ENCODE data around the gene USP48.
A peak's percentile ranks its signal among the peaks of the same experiment; 100 is the strongest.

USP48 gene

GRCh38 chr1:21672478-21673276 is 110.3 kb downstream of the USP48 start:
- intact Hi-C loops (cut with DNase I) = no loop called here

GRCh38 chr1:21671915-21672314 is 111.0 kb downstream of the USP48 start:
- intact Hi-C loops (cut with DNase I) = no loop called here
- peak in 3 of 10 donors; percentile 58 to 77 (median 74) for DNase-seq

More at GRCh38 chr1:21672478-21673276, 110.3 kb downstream of the USP48 start:
- DNase-seq = peak in 3 of 10 donors; percentile 28 to 69 (median 52)

DNA sequence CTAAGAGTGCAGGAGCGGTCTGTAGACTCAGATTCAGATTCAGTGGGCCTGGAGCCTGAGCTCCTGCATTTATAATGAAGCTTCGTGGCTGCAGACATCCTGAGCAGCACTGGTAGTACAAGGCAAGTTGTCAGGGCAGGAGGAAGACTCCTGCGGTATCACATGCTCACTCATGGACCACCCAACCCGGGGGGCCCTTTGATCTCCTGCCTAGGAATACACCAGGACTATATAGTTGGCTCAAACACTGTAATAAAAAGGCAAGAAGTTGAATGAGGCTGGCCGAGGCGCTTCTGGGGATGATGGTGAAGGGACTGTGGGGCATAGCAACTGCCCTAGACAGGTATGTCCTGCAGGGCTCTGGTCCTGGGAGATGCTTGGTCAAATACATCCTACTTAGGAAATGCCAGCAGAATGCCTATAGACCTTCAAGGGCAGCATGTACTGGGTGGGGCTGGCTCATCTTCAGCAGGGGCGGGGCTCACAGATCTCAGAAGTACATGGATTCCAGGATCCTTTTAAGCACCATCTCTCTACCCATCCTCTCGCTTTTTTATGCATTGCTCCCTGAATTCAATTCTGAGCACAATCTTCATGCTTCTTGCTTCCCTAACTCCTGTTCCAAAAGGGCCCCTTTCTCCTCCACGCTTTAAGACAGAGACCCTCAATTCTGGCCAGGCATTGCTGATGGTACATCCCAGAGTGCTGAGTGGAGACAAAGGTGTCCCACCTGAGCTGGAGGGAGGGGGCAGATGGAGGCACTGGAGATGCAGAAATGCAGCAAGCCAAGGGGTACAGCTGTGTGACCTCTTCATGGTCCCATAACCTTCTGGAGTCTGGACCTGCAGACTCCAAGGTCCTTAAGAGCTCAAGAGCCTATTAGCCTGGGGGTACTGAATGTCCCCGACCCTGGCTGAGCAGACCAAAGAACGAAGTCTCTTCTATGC is 111.7 kb downstream of the USP48 start:
- intact Hi-C loops (cut with DNase I) = no loop called here
- DNase-seq = peak in 2 of 10 donors; percentile 54 to 74

- intact Hi-C loops (cut with DNase I) = no loop called here
- peak in 1 of 10 donors; percentile 59 for DNase-seq
Measured at GRCh38 chr1:21670059-21670881, 112.7 kb downstream of the USP48 start.

DNA sequence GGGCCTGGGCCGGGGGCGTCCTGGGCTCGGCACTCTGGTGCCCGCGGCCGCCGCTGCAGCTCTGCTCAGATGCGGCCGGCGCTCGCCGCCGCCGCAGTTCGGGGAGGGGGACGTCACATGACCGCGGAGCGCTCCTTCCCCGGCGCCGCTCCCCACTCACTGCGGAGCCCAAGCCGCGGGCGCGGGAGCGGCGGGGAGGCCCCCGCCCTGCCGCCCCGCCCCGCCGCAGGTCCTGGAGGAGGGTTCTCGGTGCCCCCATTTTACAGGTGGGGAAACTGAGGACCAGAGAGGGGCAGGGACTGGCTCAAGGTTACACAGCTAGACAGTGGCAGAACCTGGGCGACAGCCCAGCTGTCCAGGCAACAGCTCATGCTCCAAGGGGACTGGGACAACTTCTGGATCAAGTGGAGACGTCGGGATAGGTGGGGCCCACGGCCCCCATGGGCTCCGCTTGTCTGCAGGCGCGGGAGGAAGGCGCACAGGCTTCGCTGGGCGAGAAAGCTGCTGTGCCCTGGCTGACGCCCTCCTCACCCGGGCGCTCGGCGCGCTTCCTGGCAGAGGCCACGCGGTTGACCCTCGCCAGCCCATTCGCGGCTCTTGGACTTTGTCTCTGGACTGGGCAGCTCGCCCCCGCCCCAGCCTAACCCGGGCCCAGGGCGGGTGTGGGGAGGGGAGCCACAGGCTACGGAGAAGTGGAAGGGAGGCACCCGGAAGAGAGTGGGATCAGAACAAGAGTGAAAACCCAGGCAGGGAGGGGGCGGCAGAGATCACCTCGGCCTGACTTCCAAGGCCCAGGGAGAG is 113.5 kb downstream of the USP48 start, which contains the start of gene RAP1GAP:
TSS of gene RAP1GAP (minus strand) at position 100 of the 801 bp plus-strand sequence. CDS start 49,325 bp downstream, outside the sequence.
- DNase-seq = peak in 8 of 10 donors; percentile 61 to 97 (median 70)
- intact Hi-C loops (cut with DNase I) = no loop called here

DNA sequence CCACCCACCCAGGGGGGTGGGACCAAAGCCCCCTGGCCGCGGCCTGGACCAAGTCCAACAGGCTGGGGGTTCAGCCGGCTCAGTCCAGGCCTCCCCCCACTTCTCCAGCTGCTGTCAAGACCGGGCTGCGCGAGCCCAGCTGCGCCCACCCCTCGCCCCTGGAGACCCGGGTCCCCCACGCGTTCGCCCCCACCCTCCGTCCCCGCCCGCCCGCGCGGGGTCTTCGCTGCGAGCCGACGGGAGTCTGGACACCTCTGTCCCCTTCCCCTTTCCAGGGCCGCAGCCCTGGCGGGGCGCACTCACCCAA is 114.0 kb downstream of the USP48 start:
- no peak for DNase-seq
- intact Hi-C loops (cut with DNase I) = no loop called here

DNA sequence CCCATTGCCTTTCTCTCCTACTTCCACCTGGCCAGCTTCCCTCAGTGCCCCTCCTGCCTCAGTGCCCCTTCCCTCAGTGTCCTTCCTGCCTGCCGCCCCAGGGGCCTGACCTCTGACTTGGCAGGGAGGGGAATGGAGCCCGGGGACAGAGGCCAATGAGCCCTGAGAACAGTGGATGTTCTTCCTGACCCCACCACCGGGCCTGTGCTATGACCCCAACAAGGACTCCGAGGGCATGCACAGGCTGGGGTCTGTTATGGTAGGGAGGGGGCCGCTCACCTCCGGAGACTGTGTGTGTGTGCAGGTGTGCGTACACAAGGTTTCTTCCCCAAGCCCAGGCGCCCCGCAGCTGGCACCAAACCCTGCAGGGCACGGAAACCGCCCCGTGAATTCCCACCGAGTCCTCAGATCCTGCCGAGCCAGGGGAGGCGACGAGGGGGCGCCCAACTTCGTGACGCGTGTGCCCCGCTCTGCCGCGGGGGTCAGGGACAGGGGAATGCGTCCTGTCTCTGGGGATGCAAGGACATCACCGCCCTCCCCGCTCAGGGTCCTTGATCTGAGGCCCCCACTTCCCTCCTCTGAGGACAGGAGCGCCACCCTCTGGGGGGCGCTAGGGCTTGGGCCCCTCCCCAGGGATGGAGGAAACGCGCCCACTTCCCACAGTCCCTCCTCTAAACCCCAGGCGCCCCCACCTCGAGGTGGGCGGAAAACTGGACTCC is 114.6 kb downstream of the USP48 start:
- DNase-seq = peak in 2 of 10 donors; percentile 72 to 88
- intact Hi-C loops (cut with DNase I) = no loop called here

- intact Hi-C loops (cut with DNase I) = no loop called here
- DNase-seq = peak in 3 of 10 donors; percentile 31 to 75 (median 52)
Measured at GRCh38 chr1:21667348-21668231, 115.4 kb downstream of the USP48 start.

GRCh38 chr1:21666576-21667320 is 116.2 kb downstream of the USP48 start:
- intact Hi-C loops (cut with DNase I) = no loop called here
- peak in 1 of 10 donors; percentile 83 for DNase-seq

DNA sequence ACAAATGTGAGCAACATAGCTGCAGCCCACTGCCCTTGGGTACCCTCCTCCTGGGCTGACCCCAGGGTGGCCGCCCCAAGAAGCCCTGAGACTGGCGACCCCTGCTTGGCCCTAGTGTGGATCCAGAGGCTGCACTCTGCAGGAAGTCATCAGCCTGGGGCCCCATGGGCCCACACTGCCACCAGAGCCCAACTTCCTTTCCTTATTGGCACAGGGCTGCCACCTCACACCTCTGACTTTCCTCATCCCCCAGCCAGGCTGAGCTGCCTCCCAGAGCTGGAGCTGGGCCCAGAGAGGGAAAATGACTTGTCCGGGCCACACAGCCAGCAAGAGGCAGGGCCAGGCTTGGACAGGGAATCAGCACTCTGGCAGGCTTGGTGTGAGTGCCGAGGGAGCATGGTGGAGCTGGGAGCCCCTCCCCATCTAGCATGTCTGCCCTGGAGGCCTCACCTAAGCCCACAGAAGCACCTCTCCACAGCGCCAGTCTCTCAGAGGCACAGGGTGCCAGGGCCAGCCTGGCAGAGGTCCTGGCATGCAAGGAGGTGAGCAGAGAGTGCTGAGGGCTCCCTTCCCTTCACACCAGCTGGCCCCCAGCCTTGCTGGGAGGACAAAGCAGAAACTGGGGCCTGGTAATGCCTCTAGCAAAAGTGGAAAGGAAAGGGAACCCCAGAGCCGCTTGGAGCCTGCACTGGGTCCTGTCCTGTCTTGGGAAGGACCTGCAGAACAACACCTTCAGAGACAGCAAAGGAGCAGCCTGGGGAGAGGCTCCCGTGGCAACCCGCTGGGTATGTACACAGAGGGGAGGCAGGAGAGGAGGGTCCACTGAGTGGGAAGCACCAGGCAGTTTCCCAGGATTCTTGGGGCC is 117.0 kb downstream of the USP48 start:
- intact Hi-C loops (cut with DNase I) = no loop called here
- DNase-seq = peak in 2 of 10 donors; percentile 71 to 73

GRCh38 chr1:21664806-21665588 is 118.0 kb downstream of the USP48 start:
- peak in 1 of 10 donors; percentile 38 for DNase-seq
- intact Hi-C loops (cut with DNase I) = no loop called here

DNA sequence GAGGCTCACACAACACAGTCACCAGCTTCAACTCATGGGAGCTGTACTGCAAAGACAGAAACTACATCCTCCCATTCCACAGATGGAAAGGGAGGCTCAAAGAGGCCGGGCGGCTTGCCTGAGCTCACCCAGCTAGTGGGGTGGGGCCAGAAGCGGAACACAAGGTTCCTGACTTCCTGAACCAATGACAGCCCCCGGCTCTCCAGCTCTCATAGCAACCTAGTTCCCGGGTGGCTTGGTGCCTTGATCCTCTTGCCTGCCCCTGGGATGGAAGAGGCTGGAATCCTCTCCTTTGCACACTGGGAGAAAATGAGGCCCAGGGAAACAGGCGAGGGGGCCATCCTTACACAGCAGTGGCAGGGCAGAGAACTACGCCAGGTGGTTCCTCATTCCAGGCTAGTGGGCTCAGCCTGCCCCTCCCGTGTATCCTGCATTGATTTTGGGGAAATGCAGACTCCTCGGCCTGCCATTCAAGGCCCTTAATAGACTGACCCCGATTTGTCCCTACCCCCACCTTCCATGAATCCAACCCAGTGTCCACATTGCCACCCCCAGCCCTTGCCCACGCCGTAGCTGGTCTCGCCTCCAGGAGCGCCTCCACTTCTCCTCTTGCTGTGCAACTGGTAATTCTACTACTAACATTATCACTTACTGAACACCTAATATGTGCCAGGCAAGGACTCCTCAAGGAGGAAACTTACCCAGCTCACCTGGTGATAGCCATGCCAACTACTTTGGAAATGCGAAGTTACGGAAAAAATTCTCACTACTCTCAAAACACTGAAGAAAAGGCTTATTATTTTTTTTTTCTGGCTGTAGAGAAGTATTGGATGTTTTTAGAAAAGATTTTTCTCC is 118.8 kb downstream of the USP48 start:
- DNase-seq = peak in 2 of 10 donors; percentile 72 to 74
- intact Hi-C loops (cut with DNase I) = no loop called here

GRCh38 chr1:21663248-21663950 is 119.5 kb downstream of the USP48 start:
- intact Hi-C loops (cut with DNase I) = no loop called here

More at GRCh38 chr1:21663248-21663950, 119.5 kb downstream of the USP48 start:
- DNase-seq = peak in 3 of 10 donors; percentile 79 to 87 (median 83)

Measured in posterior cingulate gyrus (tissue), 11 donors.